Osteoblast (primary cell): ENCODE results near the gene CHSY3. TPM values are rescaled to one million over a fixed set of nuclear protein-coding genes. Genes with fewer than 3 reads are reported as not detected.

Experiments
- DNase-seq: peaks from one replicate; pipeline ENCODE4 v3.0.0; 2011; ENCODE audit warnings: low spot score, mixed read lengths; ENCODE audit not compliant: insufficient read length; ENCODE audit errors: missing footprints
- H2AFZ ChIP-seq: 2 replicates; pipeline ENCODE4 v1.6.0; 2011; ENCODE audit warnings: mild to moderate bottlenecking, low read length
- H3K27ac ChIP-seq: 2 replicates; pipeline ENCODE4 v1.5.1; 2011; ENCODE audit warnings: mild to moderate bottlenecking, low read depth, low read length, moderate library complexity
- H3K27me3 ChIP-seq: 2 replicates; pipeline ENCODE4 v1.6.0; 2012; ENCODE audit warnings: mild to moderate bottlenecking, control low read depth, inconsistent platforms, low read length, moderate library complexity; ENCODE audit not compliant: insufficient read depth
- H3K36me3 ChIP-seq: 2 replicates; pipeline ENCODE4 v1.5.1; 2011; ENCODE audit warnings: mild to moderate bottlenecking, low read length, control low read depth, moderate library complexity; ENCODE audit not compliant: insufficient read depth
- H3K4me1 ChIP-seq: 2 replicates; pipeline ENCODE4 v1.5.1; 2011; ENCODE audit warnings: mild to moderate bottlenecking, low read length, control low read depth, moderate library complexity; ENCODE audit not compliant: insufficient read depth
- H3K4me2 ChIP-seq: 2 replicates; pipeline ENCODE4 v1.6.0; 2011; ENCODE audit warnings: mild to moderate bottlenecking, low read length; ENCODE audit not compliant: insufficient read depth
- H3K4me3 ChIP-seq: fragments of 200-600 bp; sonication (generic); 3 replicates; pipeline ENCODE4 v1.5.1; 2012; ENCODE audit warnings: mild to moderate bottlenecking, low read length, inconsistent platforms; ENCODE audit not compliant: insufficient read depth
- H3K79me2 ChIP-seq: 2 replicates; pipeline ENCODE4 v1.6.0; 2012; ENCODE audit warnings: mild to moderate bottlenecking, low read length, control low read depth, inconsistent platforms; ENCODE audit not compliant: insufficient read depth
- H3K9me3 ChIP-seq: 2 replicates; pipeline ENCODE4 v1.5.1; 2011; ENCODE audit warnings: low read depth, low read length, control low read depth
- H4K20me1 ChIP-seq: 2 replicates; pipeline ENCODE4 v1.6.0; 2012; ENCODE audit warnings: mild to moderate bottlenecking, low read length, control low read depth; ENCODE audit not compliant: insufficient read depth
- total RNA-seq: library from RNA; depleted of rRNA; stranded (reverse); fragments of >200 nt; gene quantifications from 2 replicates; pipeline ENCODE4 v1.2.3, GENCODE V29; 2012
- TF ChIP-seq, protein P1 (sequence below): IDR thresholded peaks from 2 replicates; pipeline ENCODE4 v1.5.1; 2011; ENCODE audit warnings: mild to moderate bottlenecking, low read depth, low read length, moderate library complexity; ENCODE audit errors: extremely low read depth

The CHSY3 gene
- total RNA-seq, 1 donor = 12.3 TPM

DNA sequence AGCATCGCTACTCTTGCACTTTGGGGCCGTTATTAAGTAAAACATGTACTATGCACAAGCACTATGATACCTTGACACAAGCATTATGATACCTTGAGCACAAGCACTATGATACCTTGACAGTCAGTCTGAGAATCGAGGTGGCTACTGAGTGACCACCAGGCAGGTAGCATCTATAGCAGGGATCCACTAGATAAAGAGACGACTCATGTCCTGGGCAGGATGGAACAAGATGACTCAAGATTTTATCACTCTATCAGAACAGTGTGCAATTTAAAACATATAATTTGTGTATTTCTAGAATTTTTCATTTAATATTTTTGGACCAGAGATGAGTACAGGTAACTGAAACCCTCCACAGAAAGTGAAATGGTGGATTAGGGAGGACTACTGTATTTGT lies 16.9 kb downstream of the CHSY3 start:
- no peak overlapping the region for H3K4me3 ChIP-seq
- no peaks in the 10 kb centered on the region for H3K27me3 ChIP-seq
- H3K36me3 ChIP-seq = no peaks in the 10 kb centered on the region
- H4K20me1 ChIP-seq = no peaks in the 10 kb centered on the region
- no peak overlapping the region for H2AFZ ChIP-seq
- TF ChIP-seq, protein P1, sequence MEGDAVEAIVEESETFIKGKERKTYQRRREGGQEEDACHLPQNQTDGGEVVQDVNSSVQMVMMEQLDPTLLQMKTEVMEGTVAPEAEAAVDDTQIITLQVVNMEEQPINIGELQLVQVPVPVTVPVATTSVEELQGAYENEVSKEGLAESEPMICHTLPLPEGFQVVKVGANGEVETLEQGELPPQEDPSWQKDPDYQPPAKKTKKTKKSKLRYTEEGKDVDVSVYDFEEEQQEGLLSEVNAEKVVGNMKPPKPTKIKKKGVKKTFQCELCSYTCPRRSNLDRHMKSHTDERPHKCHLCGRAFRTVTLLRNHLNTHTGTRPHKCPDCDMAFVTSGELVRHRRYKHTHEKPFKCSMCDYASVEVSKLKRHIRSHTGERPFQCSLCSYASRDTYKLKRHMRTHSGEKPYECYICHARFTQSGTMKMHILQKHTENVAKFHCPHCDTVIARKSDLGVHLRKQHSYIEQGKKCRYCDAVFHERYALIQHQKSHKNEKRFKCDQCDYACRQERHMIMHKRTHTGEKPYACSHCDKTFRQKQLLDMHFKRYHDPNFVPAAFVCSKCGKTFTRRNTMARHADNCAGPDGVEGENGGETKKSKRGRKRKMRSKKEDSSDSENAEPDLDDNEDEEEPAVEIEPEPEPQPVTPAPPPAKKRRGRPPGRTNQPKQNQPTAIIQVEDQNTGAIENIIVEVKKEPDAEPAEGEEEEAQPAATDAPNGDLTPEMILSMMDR = no peak
- H3K9me3 ChIP-seq = no peaks in the 10 kb centered on the region
- no peak overlapping the region for H3K4me2 ChIP-seq
- H3K27ac ChIP-seq = no peak overlapping the region
- no peaks in the 10 kb centered on the region for H3K4me1 ChIP-seq
- no peak for DNase-seq
- H3K79me2 ChIP-seq = peaks cover 2% of the 10 kb centered on the region

DNA sequence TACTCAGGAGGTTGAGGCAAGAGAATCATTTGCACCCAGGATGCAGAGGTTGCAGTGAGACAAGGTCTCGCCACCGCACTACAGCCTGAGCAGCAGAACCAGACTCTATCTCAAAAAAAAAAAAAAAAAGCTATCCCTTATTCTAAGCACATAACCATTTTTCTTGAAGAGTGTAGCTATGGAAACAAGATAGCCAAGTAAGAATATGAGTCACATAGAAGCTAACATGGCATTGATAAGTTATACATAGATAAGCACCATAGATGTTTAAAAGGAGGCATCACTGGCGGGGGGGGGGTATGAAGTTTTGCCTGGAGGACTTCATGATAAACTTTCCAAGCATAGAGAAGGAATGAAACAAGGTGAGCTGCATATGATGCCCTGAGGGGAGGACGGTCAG lies 26.0 kb downstream of the CHSY3 start:
- H3K79me2 ChIP-seq = no peaks in the 10 kb centered on the region
- no peak overlapping the region for H3K4me2 ChIP-seq
- H3K4me3 ChIP-seq = no peak overlapping the region
- no peak overlapping the region for H2AFZ ChIP-seq
- H3K27ac ChIP-seq = no peak overlapping the region
- H3K27me3 ChIP-seq = no peaks in the 10 kb centered on the region
- no peaks in the 10 kb centered on the region for H3K9me3 ChIP-seq
- no peaks in the 10 kb centered on the region for H4K20me1 ChIP-seq
- H3K4me1 ChIP-seq = no peaks in the 10 kb centered on the region
- H3K36me3 ChIP-seq = no peaks in the 10 kb centered on the region
- TF ChIP-seq, protein P1 = no peak
- no peak for DNase-seq

DNA sequence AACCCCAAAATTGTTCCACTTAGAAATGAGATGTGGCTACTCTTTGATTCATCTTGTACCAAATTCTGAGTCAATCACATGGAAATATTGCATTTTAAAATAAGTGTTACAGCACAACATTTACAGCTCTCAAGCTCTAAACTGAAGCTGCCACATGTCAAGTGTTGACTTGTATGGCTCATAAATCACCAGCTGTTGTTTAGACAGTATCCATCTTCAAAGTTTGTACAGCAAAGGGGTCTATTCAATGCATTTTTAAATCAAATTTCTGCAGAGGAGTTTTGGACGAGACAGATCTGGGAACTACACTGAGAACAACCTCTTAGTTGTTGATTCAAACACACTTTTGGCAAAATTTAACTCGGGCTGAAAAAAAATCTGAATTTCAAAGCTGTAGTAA lies 31.4 kb downstream of the CHSY3 start:
- Histone ChIP-seq H3K4me3 (no peak overlapping the region), H3K4me2 (no peak overlapping the region), H3K36me3 (no peaks in the 10 kb centered on the region), H3K27me3 (no peaks in the 10 kb centered on the region), H3K4me1 (no peaks in the 10 kb centered on the region), H2AFZ (no peak overlapping the region), H3K79me2 (no peaks in the 10 kb centered on the region), H3K9me3 (no peaks in the 10 kb centered on the region), H3K27ac (no peak overlapping the region), H4K20me1 (no peaks in the 10 kb centered on the region)
- TF ChIP-seq, protein P1 = no peak
- no peak for DNase-seq

DNA sequence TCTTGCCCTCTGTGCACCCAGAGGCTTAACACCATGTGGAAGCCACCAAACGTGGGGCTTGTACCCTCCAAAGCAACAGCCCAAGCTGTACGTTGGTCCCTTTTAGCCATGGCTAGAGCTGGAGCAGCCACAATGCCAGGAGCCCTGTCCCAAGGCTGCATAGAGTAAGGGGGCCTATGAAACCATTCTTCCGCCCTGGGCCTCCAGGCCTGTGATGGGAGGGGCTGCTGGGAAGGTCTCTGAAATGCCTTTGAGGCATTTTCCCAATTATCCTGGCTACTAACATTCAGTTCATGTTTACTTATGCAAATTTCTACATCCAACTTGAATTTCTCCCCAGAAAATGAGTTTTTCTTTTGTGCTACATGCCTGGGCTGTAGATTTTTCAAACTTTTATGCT lies 33.8 kb downstream of the CHSY3 start:
- no peak overlapping the region for H3K4me2 ChIP-seq
- TF ChIP-seq, protein P1 = no peak
- H3K27ac ChIP-seq = no peak overlapping the region
- no peak overlapping the region for H3K4me3 ChIP-seq
- H3K79me2 ChIP-seq = no peaks in the 10 kb centered on the region
- H3K9me3 ChIP-seq = no peaks in the 10 kb centered on the region
- no peaks in the 10 kb centered on the region for H3K4me1 ChIP-seq
- no peaks in the 10 kb centered on the region for H3K27me3 ChIP-seq
- H4K20me1 ChIP-seq = no peaks in the 10 kb centered on the region
- no peak for DNase-seq
- H3K36me3 ChIP-seq = no peaks in the 10 kb centered on the region
- H2AFZ ChIP-seq = no peak overlapping the region
